ENCODE data around the gene DENND10.

DNA sequence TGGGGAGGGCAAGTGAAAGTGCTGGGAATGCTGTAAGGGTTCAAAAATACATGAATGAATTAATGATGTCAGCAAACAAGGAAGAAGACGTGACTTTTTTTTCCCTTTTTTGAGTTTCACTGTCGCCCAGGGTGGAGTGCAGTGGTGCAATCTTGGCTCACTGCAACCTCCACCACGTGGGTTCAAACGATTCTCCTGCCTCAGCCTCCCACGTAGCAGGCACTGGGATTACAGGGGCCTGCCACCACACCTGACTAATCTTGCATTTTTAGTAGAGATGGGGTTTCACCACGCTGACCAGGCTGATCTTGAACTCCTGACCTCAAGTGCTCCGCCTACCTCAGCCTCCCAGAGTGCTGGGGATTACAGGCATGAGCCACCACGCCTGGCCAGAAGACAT, 30.0 kb downstream of the DENND10 start:
- TF ChIP-seq POLR2A (IDR thresholded peaks at IDR 0.05; ENCODE audit: low read length) (no peak), GATA1 (IDR thresholded peaks at IDR 0.05; ENCODE audit: low read depth, low read length) (no peak)
